ENCODE measurements around the gene LRRK1.

GRCh38 chr15:101033801-101034200 is 114.6 kb downstream of the LRRK1 start:
- TF ChIP-seq CTCF (IDR thresholded peaks at IDR 0.05) (no peak), POLR2A (IDR thresholded peaks at IDR 0.05) (no peak), POLR2AphosphoS5 (IDR thresholded peaks at IDR 0.05; ENCODE audit: insufficient read depth in 1 of 2, low read depth in 1 of 2) (no peak)
